SH-SY5Y (cell line): Measurements from ENCODE around the gene SDF2.

Experiments
- GATA2 ChIP-seq: IDR thresholded peaks from 2 replicates; pipeline ENCODE4 v1.6.1; 2011; ENCODE audit warnings: mild to moderate bottlenecking, low read depth, low read length
- GATA3 ChIP-seq: IDR thresholded peaks from 2 replicates; pipeline ENCODE4 v1.6.1; 2011; ENCODE audit warnings: low read depth, mild to moderate bottlenecking, low read length, moderate library complexity

GRCh38 chr17:28704219-28704858 is 42.6 kb upstream of the SDF2 start:
- TF ChIP-seq GATA3, result no peak
- no peak for TF ChIP-seq GATA2
